GM18951 (cell line): ENCODE measurements around the gene CFTR.

Experiments used
- POLR2A ChIP-seq: IDR thresholded peaks from 4 replicates; pipeline ENCODE4 v1.6.1; 2011; ENCODE audit warnings: mild to moderate bottlenecking; ENCODE audit not compliant: insufficient read length, insufficient read depth; ENCODE audit errors: extremely low read depth
- in situ Hi-C: fragments of 300-500 bp; cut with MboI; formaldehyde crosslinking; loops from one replicate; pipeline ENCODE4 v1.12.0; 2022; ENCODE audit warnings: low sequenced_read_pairs, mixed read lengths, inconsistent platforms; ENCODE audit not compliant: unreplicated experiment

Gene CFTR

GRCh38 chr7:117659531-117660011, 179.7 kb downstream of the CFTR start:
- in situ Hi-C loops, result no loop called here

DNA sequence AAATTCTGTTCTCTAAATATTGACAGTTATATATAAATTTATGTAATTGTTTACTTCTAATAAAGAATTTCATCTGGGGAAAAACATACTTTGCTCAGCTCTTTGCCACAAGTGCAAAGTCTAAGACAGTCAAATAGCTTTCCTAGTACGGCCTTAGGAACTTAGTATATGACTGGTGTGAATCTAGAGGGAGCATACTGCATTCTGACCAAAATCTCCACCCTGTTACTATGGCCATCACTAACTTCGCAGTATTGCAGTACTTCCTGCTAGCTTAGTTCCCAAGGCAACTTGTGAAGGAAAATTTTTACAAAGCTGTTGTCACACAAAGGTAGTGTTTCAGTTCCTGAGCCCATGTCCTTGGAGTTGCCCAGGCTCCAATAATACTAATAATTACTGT, 181.5 kb downstream of the CFTR start:
- TF ChIP-seq POLR2A, result no peak
- in situ Hi-C loops, result no loop called here

More at GRCh38 chr7:117659531-117660011, 179.7 kb downstream of the CFTR start:
- TF ChIP-seq POLR2A, result no peak

GRCh38 chr7:117664047-117664446, 184.2 kb downstream of the CFTR start:
- no peak for TF ChIP-seq POLR2A
- in situ Hi-C loops, result no loop called here

DNA sequence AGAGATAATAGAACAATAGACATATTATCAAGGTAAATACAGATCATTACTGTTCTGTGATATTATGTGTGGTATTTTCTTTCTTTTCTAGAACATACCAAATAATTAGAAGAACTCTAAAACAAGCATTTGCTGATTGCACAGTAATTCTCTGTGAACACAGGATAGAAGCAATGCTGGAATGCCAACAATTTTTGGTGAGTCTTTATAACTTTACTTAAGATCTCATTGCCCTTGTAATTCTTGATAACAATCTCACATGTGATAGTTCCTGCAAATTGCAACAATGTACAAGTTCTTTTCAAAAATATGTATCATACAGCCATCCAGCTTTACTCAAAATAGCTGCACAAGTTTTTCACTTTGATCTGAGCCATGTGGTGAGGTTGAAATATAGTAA, 185.5 kb downstream of the CFTR start:
- TF ChIP-seq POLR2A, result no peak
- in situ Hi-C loops, result no loop called here

- in situ Hi-C loops, result no loop called here
Observed at GRCh38 chr7:117666031-117666430, 186.2 kb downstream of the CFTR start.

GRCh38 chr7:117666689-117667088, 186.9 kb downstream of the CFTR start:
- in situ Hi-C loops, result no loop called here
- TF ChIP-seq POLR2A, result no peak

More at GRCh38 chr7:117666031-117666430, 186.2 kb downstream of the CFTR start:
- no peak for TF ChIP-seq POLR2A

GRCh38 chr7:117667456-117667855, 187.6 kb downstream of the CFTR start:
- in situ Hi-C loops, result no loop called here
- TF ChIP-seq POLR2A, result no peak

DNA sequence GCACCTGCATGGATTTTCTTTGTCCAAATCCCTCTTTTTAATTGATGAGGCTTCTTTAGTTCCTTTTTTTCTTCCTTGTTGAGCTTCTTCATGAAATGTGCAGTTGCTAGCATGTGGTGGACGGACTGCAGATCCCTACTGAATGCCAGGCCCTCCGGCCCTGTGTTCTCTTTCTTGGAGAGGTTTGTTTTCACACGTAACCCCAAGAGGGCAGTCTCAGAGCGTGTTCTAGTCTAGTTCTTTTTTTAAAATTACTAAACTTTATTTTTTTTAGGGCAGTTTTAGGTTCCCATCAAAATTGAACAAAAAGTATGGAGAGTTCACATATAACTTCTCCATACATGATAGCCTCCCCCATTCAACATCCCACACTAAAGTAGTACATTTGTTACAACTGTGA, 190.0 kb downstream of the CFTR start:
- in situ Hi-C loops, result no loop called here
- TF ChIP-seq POLR2A, result no peak

- TF ChIP-seq POLR2A, result no peak
- in situ Hi-C loops, result no loop called here
Observed at GRCh38 chr7:117672453-117672852, 192.6 kb downstream of the CFTR start.

DNA sequence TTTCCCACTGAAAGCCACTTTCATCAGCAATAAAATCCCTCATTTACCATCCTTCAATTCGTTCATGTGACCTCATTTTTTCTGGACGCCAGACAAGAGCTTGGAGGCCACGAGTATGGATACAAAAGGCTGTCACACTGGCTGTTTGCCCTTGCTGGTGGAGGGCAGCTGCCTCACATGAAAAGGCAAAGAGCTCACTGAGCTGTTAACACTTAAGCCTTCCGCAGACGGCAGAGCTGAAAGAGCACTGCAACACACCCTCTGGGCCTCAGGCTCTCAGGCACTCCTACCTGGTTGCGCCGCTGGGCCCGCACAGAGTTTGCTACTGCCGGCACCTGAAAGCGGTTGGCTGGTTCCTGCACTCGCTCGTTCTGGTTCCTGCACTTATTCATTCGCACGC, 193.5 kb downstream of the CFTR start:
- in situ Hi-C loops, result no loop called here
- no peak for TF ChIP-seq POLR2A

DNA sequence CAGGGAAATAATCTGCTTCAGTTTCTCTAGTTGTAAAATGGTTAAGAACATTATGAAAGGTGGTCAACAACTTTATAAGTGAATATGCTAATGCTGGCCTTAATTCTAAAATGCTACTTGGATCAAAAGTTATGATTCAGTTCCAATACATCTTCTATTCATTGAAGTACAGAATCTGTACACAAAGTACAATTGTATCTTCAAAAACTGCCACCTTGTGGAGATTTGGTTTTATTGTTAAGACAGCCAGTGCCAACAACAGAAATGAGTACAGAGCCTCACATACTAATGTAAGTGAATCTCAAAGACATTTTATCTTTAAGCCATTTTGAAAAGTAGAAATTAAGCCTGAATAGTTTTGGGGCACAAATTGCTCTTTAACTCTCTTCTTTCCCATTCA, 194.0 kb downstream of the CFTR start:
- TF ChIP-seq POLR2A, result no peak
- in situ Hi-C loops, result no loop called here

DNA sequence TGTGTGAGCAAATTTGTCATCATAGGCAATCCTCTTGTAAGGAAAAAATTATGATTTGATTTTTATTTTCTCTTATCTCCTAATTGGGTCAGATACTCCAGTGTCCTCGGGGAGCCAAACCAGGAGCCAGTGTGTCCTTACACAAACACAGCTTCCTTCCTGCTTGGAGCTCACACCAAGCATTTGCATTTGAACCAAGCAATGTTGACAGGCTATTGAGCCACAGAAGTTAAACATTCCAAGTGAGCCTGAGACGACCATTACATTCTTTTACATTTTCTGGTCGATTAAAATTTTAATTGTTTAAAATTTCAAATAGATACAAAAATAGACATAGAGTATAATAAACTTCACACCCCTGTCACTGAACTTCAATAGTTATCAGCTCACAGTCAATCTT, 194.8 kb downstream of the CFTR start:
- in situ Hi-C loops, result no loop called here
- TF ChIP-seq POLR2A, result no peak

DNA sequence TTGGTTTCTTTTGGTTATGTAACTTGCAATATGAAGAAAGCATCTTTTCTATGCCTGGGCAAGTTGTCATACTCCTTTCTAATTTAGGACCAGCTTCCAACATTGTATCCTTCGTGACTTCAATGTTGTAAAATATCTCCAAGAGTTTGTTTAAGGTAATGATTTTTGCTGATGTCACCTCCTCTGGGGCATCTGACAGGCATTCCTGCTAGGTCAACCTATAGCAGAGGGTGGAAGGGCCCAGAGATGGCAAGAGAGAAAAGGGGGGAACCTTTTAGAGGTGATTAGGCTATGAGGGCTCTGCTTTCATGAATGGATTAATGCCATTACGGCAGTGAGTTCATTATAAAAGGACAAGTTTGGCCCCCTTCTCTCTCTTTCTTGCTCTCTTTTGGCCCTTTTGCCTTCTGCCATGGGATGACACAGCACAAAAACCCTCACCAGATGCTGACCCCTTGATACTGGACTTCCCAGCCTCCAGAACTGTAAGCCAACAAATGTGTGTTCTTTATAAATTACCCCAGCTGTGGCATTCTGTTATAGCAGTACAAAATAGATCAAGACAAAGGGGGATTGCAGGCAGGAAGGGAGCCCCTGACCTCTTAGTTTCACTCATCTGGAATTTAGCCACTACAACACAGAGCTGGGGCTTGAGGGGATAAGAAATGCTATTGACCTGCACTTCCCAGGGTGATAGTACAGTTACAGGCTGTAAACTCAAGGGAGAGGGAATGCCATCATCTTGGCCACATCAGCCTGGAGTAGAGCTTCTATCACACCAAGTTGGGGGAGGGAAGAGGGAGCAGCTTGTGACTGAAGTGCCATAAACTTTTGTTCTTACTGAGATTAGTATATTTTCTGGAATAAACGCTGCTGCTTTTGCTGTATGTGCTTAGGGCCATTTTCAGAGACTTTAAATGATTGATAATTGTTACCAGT, 195.9 kb downstream of the CFTR start:
- no peak for TF ChIP-seq POLR2A
- in situ Hi-C loops, result no loop called here

- TF ChIP-seq POLR2A, result no peak
- in situ Hi-C loops, result no loop called here
Observed at GRCh38 chr7:117679120-117679519, 199.3 kb downstream of the CFTR start.
